Measurements from ENCODE around the gene SLC41A1.

SLC41A1 gene

DNA sequence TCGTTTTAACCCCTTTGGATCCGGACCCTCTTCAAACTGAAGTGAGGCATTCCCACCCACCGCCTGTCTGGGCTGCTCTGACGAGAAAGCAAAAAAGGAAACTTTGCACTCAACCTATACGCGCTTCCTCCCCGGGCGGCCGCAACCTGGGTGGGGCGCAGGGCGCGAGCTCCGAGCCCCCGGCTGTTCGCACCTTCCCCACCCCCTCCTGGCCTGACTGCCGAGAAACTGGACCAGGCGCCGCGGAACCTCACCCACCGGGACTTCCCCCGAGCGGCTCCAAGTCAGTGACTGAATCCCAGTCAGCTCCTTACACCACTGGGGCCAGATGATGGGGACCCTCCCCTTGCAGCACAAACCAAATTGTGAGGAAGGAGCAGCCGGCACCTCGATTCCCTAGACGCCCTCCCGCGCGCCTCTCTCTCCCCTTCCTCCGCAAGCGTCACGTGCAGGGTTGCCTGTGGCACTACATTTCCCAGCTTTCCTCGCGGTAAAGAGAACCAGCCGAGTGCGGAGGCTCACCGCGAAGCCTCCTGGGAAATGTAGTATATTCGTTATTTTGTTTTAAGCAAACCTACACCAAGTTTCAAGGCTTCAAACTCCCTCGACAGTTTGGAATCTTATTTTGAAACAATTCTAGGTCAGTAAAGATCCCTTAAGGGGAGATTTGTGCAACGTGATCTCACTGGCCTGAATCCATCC, 37.8 kb downstream of the SLC41A1 start, which contains the start of gene RAB29:
Gene RAB29 (minus strand): TSS at position 468 of the 702 bp plus-strand sequence. CDS start 526 bp downstream, outside the sequence.
- DNase-seq (ENCODE audit: low read depth): peak; percentile 34
- in situ Hi-C loops (cut with HindIII; ENCODE audit: low sequenced_read_pairs): no loop called here
- peak within 1 kb of the TSS; percentile 83 for H3K4me3 ChIP-seq (ENCODE audit: low read depth, low read length)
- TF ChIP-seq, protein P1, sequence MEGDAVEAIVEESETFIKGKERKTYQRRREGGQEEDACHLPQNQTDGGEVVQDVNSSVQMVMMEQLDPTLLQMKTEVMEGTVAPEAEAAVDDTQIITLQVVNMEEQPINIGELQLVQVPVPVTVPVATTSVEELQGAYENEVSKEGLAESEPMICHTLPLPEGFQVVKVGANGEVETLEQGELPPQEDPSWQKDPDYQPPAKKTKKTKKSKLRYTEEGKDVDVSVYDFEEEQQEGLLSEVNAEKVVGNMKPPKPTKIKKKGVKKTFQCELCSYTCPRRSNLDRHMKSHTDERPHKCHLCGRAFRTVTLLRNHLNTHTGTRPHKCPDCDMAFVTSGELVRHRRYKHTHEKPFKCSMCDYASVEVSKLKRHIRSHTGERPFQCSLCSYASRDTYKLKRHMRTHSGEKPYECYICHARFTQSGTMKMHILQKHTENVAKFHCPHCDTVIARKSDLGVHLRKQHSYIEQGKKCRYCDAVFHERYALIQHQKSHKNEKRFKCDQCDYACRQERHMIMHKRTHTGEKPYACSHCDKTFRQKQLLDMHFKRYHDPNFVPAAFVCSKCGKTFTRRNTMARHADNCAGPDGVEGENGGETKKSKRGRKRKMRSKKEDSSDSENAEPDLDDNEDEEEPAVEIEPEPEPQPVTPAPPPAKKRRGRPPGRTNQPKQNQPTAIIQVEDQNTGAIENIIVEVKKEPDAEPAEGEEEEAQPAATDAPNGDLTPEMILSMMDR (IDR thresholded peaks at IDR 0.05; ENCODE audit: low read depth, low read length, missing control alignments): no peak

- in situ Hi-C loops (cut with HindIII; ENCODE audit: low sequenced_read_pairs): no loop called here
- H3K4me3 ChIP-seq (ENCODE audit: low read depth, low read length): peak overlapping the region; percentile 83
- DNase-seq (ENCODE audit: low read depth): no peak
- TF ChIP-seq, protein P1 (IDR thresholded peaks at IDR 0.05; ENCODE audit: low read depth, low read length, missing control alignments): no peak
These were observed 38.6 kb downstream of the SLC41A1 start for GRCh38 chr1:205774198-205775014.

DNA sequence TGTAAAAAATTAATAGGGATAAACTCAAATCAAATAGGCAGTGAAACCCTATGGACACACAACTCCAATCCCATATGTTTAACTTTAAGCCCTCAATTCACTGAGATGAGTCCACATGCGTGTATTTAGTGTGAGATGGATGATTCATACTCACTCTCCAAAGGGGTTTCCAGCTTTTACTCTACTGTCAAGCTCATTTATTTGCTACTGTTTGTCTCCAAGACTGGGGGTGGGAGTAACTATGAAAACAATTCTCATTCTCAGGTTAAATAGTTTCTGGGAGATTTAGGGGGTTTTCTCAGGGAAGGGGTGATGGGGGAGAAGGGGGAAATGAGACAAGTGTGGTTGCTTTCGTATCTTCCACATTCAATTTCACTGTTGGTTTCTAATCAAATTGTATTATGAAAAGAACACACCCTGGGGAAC, 40.4 kb downstream of the SLC41A1 start:
- in situ Hi-C loops (cut with HindIII; ENCODE audit: low sequenced_read_pairs): no loop called here
- TF ChIP-seq, protein P1 (IDR thresholded peaks at IDR 0.05; ENCODE audit: low read depth, low read length, missing control alignments): no peak
- no peak for DNase-seq (ENCODE audit: low read depth)
- H3K4me3 ChIP-seq (ENCODE audit: low read depth, low read length): no peak overlapping the region

DNA sequence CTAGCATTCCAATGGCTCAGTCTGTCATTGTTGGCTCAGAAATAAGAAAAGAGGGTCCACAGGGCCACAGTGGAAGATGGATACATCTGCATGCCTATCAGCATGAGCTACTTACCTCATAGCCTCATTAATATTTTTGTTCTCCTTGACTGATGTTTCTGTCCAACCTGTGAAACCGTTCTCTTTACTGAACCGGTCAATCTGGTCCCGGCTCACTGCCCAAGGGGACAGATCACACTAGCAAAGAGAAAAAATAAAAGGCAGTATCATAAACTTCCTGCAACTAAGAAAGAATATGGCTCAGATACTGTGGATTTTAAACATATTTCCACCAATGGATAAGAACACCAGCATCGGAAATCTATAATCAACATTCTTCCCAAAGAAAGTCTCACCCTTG, 42.4 kb downstream of the SLC41A1 start:
- TF ChIP-seq, protein P1 (IDR thresholded peaks at IDR 0.05; ENCODE audit: low read depth, low read length, missing control alignments): no peak
- no peak overlapping the region for H3K4me3 ChIP-seq (ENCODE audit: low read depth, low read length)
- in situ Hi-C loops (cut with HindIII; ENCODE audit: low sequenced_read_pairs): no loop called here
- no peak for DNase-seq (ENCODE audit: low read depth)

- H3K4me3 ChIP-seq (ENCODE audit: low read depth, low read length): no peak overlapping the region
- DNase-seq (ENCODE audit: low read depth): no peak
- TF ChIP-seq, protein P1 (IDR thresholded peaks at IDR 0.05; ENCODE audit: low read depth, low read length, missing control alignments): no peak
- in situ Hi-C loops (cut with HindIII; ENCODE audit: low sequenced_read_pairs): no loop called here
These were observed 43.2 kb downstream of the SLC41A1 start for GRCh38 chr1:205769641-205770365.

GRCh38 chr1:205767248-205767647, 45.8 kb downstream of the SLC41A1 start:
- no peak overlapping the region for H3K4me3 ChIP-seq (ENCODE audit: low read depth, low read length)
- TF ChIP-seq, protein P1 (IDR thresholded peaks at IDR 0.05; ENCODE audit: low read depth, low read length, missing control alignments): no peak
- no peak for DNase-seq (ENCODE audit: low read depth)
- in situ Hi-C loops (cut with HindIII; ENCODE audit: low sequenced_read_pairs): no loop called here
